GM19395 (cell line): ENCODE measurements around the gene CCNB1.
"Not testable (repeated sequence)": the region's sequence is repeated elsewhere in the genome, so short reads cannot be mapped to it uniquely, and the experiment has no call there.

Experiments
- ATAC-seq: cut with Tn5 transposase; IDR thresholded peaks from one replicate; pipeline ENCODE4 v1.9.1; 2021; ENCODE audit warnings: mild to moderate bottlenecking, moderate library complexity; ENCODE audit not compliant: unreplicated experiment

Gene CCNB1

GRCh38 chr5:69181659-69182293, 14.8 kb downstream of the CCNB1 start:
- ATAC-seq, result not testable (repeated sequence)

DNA sequence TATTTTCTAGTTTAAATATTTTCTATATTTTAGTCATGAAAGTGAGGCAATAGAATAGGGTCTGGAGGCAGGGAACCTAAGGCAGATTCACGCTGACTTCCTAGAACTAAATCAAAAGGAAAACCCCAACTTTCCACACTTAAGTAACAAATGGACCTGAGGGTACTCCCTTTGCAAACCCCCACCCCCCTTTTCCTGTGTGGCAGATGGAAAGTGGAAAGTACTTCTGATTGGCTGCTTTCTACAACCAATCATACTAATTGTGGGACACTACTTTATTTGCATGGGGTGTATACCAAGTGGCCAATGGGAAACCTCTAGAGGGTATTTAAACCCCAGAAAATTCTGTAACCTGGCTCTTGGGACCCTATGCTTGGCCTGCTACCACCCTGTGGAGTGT, 17.7 kb downstream of the CCNB1 start:
- ATAC-seq, result no peak

- ATAC-seq, result no peak
Observed at GRCh38 chr5:69187342-69187741, 20.4 kb downstream of the CCNB1 start.

GRCh38 chr5:69188811-69189161, 21.8 kb downstream of the CCNB1 start:
- no peak for ATAC-seq

- ATAC-seq, result peak; percentile 96
Observed at GRCh38 chr5:69189162-69190086, 22.5 kb downstream of the CCNB1 start, which contains the start of gene CENPH. CENPH (plus strand) TSS chr5:69189583; CDS start chr5:69189635, 52 bp downstream.

- ATAC-seq, result no peak
Observed at GRCh38 chr5:69202497-69202896, 35.5 kb downstream of the CCNB1 start.

- ATAC-seq, result no peak
Observed at GRCh38 chr5:69206528-69207190, 39.7 kb downstream of the CCNB1 start.

DNA sequence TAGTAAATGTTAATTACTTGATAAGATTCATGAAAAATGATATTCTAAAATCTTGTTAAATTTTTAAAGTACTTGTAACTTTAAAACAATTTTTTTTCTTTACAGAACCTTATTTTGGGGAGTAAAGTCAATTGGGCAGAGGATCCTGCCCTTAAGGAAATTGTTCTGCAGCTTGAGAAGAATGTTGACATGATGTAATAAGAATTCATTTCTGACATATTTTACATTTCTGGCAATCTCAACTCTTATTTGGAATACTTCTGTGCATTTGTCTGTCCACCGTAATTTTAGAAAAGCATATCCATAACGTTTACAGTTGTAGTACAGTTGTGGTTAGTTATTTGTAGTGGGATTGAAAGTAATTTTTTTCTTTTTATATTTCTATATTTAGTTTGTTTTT, 42.7 kb downstream of the CCNB1 start:
- no peak for ATAC-seq

GRCh38 chr5:69211200-69211599, 44.2 kb downstream of the CCNB1 start:
- ATAC-seq, result no peak

GRCh38 chr5:69212022-69212421, 45.1 kb downstream of the CCNB1 start:
- no peak for ATAC-seq

GRCh38 chr5:69213513-69214215, 46.7 kb downstream of the CCNB1 start:
- no peak for ATAC-seq

DNA sequence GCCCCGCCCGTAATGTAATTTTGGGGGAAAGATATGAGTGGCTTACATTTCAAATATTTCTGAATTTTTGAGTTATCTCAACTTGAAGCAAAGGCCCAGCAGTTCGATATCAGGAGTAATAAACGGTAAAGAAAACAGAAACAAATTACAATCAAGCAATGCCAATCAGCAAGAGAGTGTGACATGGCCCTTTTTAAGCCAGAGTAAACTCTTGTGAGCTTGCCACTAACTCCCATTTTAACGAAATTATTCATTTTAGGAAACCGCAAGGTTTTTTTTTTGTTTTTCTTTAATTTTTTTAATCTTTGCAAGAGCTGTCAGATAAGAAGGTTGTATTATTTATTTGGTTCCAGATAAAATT, 50.2 kb downstream of the CCNB1 start:
- no peak for ATAC-seq

- ATAC-seq, result peak; percentile 94
Observed at GRCh38 chr5:69217548-69218526, 50.9 kb downstream of the CCNB1 start.

GRCh38 chr5:69219939-69220338, 53.0 kb downstream of the CCNB1 start:
- ATAC-seq, result no peak

GRCh38 chr5:69220371-69220770, 53.4 kb downstream of the CCNB1 start:
- ATAC-seq, result not testable (repeated sequence)

GRCh38 chr5:69220833-69221232, 53.9 kb downstream of the CCNB1 start:
- ATAC-seq, result not testable (repeated sequence)

GRCh38 chr5:69224520-69224919, 57.6 kb downstream of the CCNB1 start:
- no peak for ATAC-seq

DNA sequence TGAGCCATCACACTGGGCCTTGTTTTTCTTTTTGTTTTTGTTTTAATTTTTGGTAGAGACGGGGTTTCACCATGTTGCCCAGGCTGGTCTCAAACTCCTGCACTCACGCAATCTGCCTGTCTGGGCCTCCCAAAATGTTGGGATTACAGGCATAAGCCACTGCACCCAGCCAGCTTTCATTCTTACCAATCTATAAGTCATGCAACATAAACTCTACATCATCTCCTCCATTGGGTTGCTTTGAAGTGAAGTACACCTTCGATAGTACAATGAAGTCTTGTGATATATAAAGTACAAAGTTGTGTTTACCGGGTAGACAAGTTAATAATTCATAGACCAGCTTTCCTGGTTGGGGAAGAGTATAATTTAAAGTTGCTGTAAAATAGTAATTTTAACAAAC, 58.9 kb downstream of the CCNB1 start:
- ATAC-seq, result no peak
